ENCODE results near the gene FBXW4.
"Not testable (repeated sequence)": the region's sequence is repeated elsewhere in the genome, so short reads cannot be mapped to it uniquely, and the experiment has no call there.

Gene FBXW4

GRCh38 chr10:101597091-101597900 lies 97.7 kb downstream of the FBXW4 start:
- POLR2A ChIA-PET: interaction anchor here (1.1 kb wide), 1 partner anchor 12 kb away, joined by 3 read pairs; no protein-coding TSS in a partner anchor

DNA sequence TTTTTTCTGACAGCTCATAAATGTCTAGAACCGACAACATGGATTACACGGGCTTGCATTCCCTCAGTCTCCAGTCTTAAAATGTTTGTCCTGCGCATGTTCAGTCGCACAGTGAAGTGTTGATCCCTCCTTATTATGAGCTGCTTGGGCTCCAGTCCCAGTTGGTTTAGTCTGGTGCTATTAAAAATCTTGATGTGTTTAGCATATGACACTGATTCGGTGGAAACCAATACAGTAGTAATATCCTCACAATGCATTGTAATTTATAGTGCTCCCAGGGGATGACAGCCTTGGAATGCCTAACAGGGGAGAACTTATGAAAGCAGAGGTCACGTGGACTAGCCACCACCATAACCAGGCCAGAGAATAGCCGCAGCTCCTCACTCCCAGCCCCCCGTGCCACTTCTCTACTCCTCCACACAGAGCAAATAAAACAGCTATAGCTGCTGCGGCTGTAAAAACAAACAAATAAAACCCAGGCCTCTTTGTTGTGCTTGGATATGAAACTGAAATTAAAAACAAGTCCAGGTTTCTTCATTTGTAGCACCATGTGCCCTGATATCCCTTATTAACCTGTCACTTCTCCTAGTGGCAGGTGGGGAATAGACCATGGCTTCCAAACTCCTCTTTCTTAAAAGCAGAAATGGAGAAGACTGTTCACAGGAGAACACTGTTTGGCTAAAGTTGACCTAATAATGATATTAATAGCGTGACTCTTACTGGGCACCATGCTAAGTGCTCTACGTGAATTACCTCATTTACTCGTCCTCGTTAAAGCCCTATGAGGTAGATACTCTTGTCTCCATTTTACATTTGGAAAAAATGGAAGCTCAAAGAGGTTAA lies 99.2 kb downstream of the FBXW4 start:
- CTCF ChIA-PET: interaction anchor here (1.4 to 4.8 kb wide), 6 partner anchors 8 to 382 kb away, joined by 3 to 35 read pairs (median 22); no protein-coding TSS in a partner anchor
- no peak overlapping the region for H3K4me3 ChIP-seq (ENCODE audit: low read depth, low read length)
- TF ChIP-seq, protein P1, sequence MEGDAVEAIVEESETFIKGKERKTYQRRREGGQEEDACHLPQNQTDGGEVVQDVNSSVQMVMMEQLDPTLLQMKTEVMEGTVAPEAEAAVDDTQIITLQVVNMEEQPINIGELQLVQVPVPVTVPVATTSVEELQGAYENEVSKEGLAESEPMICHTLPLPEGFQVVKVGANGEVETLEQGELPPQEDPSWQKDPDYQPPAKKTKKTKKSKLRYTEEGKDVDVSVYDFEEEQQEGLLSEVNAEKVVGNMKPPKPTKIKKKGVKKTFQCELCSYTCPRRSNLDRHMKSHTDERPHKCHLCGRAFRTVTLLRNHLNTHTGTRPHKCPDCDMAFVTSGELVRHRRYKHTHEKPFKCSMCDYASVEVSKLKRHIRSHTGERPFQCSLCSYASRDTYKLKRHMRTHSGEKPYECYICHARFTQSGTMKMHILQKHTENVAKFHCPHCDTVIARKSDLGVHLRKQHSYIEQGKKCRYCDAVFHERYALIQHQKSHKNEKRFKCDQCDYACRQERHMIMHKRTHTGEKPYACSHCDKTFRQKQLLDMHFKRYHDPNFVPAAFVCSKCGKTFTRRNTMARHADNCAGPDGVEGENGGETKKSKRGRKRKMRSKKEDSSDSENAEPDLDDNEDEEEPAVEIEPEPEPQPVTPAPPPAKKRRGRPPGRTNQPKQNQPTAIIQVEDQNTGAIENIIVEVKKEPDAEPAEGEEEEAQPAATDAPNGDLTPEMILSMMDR (IDR thresholded peaks at IDR 0.05; ENCODE audit: insufficient read depth, low read length, missing control alignments): no peak
- no peak for DNase-seq (ENCODE audit: low read depth, low spot score)
- POLR2A ChIA-PET: no interaction called here

More at GRCh38 chr10:101597091-101597900, 97.7 kb downstream of the FBXW4 start:
- no peak overlapping the region for H3K4me3 ChIP-seq (ENCODE audit: low read depth, low read length)
- TF ChIP-seq, protein P1 (IDR thresholded peaks at IDR 0.05; ENCODE audit: insufficient read depth, low read length, missing control alignments): no peak
- no peak for DNase-seq (ENCODE audit: low read depth, low spot score)
- CTCF ChIA-PET: interaction anchor here (0.8 to 3.2 kb wide), 3 partner anchors 26 to 383 kb away, joined by 3 to 33 read pairs (median 15); no protein-coding TSS in a partner anchor

- not testable (repeated sequence) for DNase-seq (ENCODE audit: low read depth, low spot score); H3K4me3 ChIP-seq (ENCODE audit: low read depth, low read length)
- ChIA-PET POLR2A (interaction anchor here (0.7 kb wide), 1 partner anchor 9 kb away, joined by 3 read pairs; no protein-coding TSS in a partner anchor), CTCF (interaction anchor here (1.4 to 4.8 kb wide), 3 partner anchors 10 to 379 kb away, joined by 6 to 35 read pairs (median 28); no protein-coding TSS in a partner anchor)
Measured at GRCh38 chr10:101593331-101593730, 101.6 kb downstream of the FBXW4 start.

GRCh38 chr10:101588879-101589278 lies 106.1 kb downstream of the FBXW4 start:
- peak overlapping the region; percentile 99 for H3K4me3 ChIP-seq (ENCODE audit: low read depth, low read length)
- no peak for DNase-seq (ENCODE audit: low read depth, low spot score)
- POLR2A ChIA-PET: no interaction called here
- CTCF ChIA-PET: interaction anchor here (1.3 to 12.5 kb wide), 6 partner anchors 11 to 375 kb away, joined by 6 to 145 read pairs (median 15); no protein-coding TSS in a partner anchor
- TF ChIP-seq, protein P1 (IDR thresholded peaks at IDR 0.05; ENCODE audit: insufficient read depth, low read length, missing control alignments): no peak

GRCh38 chr10:101587725-101588653 lies 107.0 kb downstream of the FBXW4 start, which contains the start of the genes DPCD and POLL:
Gene DPCD, plus strand, starts transcription at chr10:101588321. Its CDS starts 16 bp downstream, at chr10:101588337.
Gene POLL, minus strand, starts transcription at chr10:101588257. Its CDS starts 897 bp downstream, at chr10:101587360.
- DNase-seq (ENCODE audit: low read depth, low spot score): peak; percentile 62
- ChIA-PET CTCF (interaction anchor here (0.7 to 12.5 kb wide), 9 partner anchors 10 to 493 kb away, joined by 3 to 145 read pairs (median 8); no protein-coding TSS in a partner anchor), POLR2A (interaction anchor here (0.8 to 1.5 kb wide), 2 partner anchors 12 to 437 kb away, joined by 3 read pairs; no protein-coding TSS in a partner anchor)
- TF ChIP-seq, protein P1 (IDR thresholded peaks at IDR 0.05; ENCODE audit: insufficient read depth, low read length, missing control alignments): no peak
- H3K4me3 ChIP-seq (ENCODE audit: low read depth, low read length): peak within 1 kb of the TSS; percentile 99
